CD4-positive, alpha-beta T cell (primary cell): ENCODE data around the gene FIGLA. TPM values are rescaled to one million over a fixed set of nuclear protein-coding genes. Genes with fewer than 3 reads are reported as not detected.
A peak's percentile ranks its signal among the peaks of the same experiment; 100 is the strongest.

ENCODE experiments used
- ATAC-seq: fragments of 200-7000 bp; cut with Tn5 transposase; one replicate; pipeline ENCODE4 v1.10.0; 2022; ENCODE audit warnings: mild to moderate bottlenecking; ENCODE audit not compliant: poor library complexity
- CTCF ChIA-PET: fragments of 350-600 bp; sonication (Branson Sonifier 250); formaldehyde crosslinking; loops from one replicate; lab custom pipeline; 2021; ENCODE audit warnings: antibody characterized with exemption, inconsistent platforms; lab: Charles Lee
- POLR2A ChIA-PET: fragments of 350-600 bp; sonication (Branson Sonifier 250); formaldehyde crosslinking; loops from one replicate; lab custom pipeline; 2021; ENCODE audit warnings: antibody characterized with exemption, inconsistent platforms; lab: Charles Lee
- DNase-seq, 14 experiments: peaks; one replicate each; pipeline ENCODE4 v3.0.0-alpha.2; 2013 to 2020; ENCODE audit warnings: mixed read lengths in 2 of 14
- H3K27ac ChIP-seq, 2 donors: one replicate each; pipeline versions ENCODE4 v1.5.1 to v1.7.0; 2013; ENCODE audit warnings: low read length in 2 of 2, low read depth in 1 of 2, mild to moderate bottlenecking in 1 of 2
- H3K27me3 ChIP-seq, 2 experiments: 1 replicate in 1 of 2; 2 replicates in 1 of 2; pipeline versions ENCODE4 v1.6.1 to v1.7.0; 2013; ENCODE audit warnings: low read length in 2 of 2, control low read depth in 1 of 2, mild to moderate bottlenecking in 1 of 2, moderate library complexity in 1 of 2; ENCODE audit not compliant: insufficient read depth in 2 of 2, control insufficient read depth in 1 of 2
- H3K36me3 ChIP-seq: one replicate; pipeline ENCODE4 v1.6.1; 2013; ENCODE audit warnings: low read length, control low read depth; ENCODE audit not compliant: insufficient read depth
- H3K4me1 ChIP-seq: one replicate; pipeline ENCODE4 v1.6.1; 2013; ENCODE audit warnings: low read length, control low read depth; ENCODE audit not compliant: insufficient read depth
- H3K4me3 ChIP-seq: one replicate; pipeline ENCODE4 v1.5.1; 2013; ENCODE audit warnings: mild to moderate bottlenecking, low read length, moderate library complexity
- H3K9me3 ChIP-seq, 2 experiments: 1 replicate in 1 of 2; 2 replicates in 1 of 2; pipeline versions ENCODE4 v1.6.1 to v1.7.0; 2013; ENCODE audit warnings: low read length in 2 of 2, mild to moderate bottlenecking in 2 of 2, control low read depth in 1 of 2, moderate library complexity in 1 of 2; ENCODE audit not compliant: control insufficient read depth in 1 of 2, insufficient read depth in 1 of 2
- H3K27ac Mint-ChIP-seq: one replicate; pipeline ENCODE4 v1.8.0; 2020; ENCODE audit warnings: mixed read lengths
- H3K27me3 Mint-ChIP-seq: one replicate; pipeline ENCODE4 v1.8.0; 2021; ENCODE audit warnings: mixed read lengths
- H3K36me3 Mint-ChIP-seq: one replicate; pipeline ENCODE4 v1.8.0; 2021; ENCODE audit warnings: low read depth, mixed read lengths
- H3K4me1 Mint-ChIP-seq: one replicate; pipeline ENCODE4 v1.8.0; 2021; ENCODE audit warnings: low read depth, mixed read lengths
- H3K4me3 Mint-ChIP-seq: one replicate; pipeline ENCODE4 v1.8.0; 2020; ENCODE audit warnings: mild to moderate bottlenecking, mixed read lengths
- H3K9me3 Mint-ChIP-seq: one replicate; pipeline ENCODE4 v1.8.0; 2020; ENCODE audit warnings: mixed read lengths
- intact Hi-C, 2 experiments: fragments of 100-400 bp; cut with DNase I in 1 of 2; cut with micrococcal nuclease in 1 of 2; formaldehyde crosslinking; loops; one replicate each; pipeline versions ENCODE4 v1.15.1 to v1.9.0; 2023 to 2025; cut with DNase I, micrococcal nuclease
- total RNA-seq, 174 experiments: library from RNA in 2 of 174; stranded (reverse) in 2 of 174; gene quantifications; one replicate each; pipeline ENCODE4 v1.2.3 and lab custom pipeline; 2021 to 2026
- TF ChIP-seq, protein P1 (sequence below): fragments of 200-600 bp; IDR thresholded peaks from one replicate; pipeline ENCODE4 v1.8.0; 2022; ENCODE audit warnings: antibody characterized with exemption, mild to moderate bottlenecking

FIGLA gene
- total RNA-seq, 2 experiments from 2014 or later: not detected

DNA sequence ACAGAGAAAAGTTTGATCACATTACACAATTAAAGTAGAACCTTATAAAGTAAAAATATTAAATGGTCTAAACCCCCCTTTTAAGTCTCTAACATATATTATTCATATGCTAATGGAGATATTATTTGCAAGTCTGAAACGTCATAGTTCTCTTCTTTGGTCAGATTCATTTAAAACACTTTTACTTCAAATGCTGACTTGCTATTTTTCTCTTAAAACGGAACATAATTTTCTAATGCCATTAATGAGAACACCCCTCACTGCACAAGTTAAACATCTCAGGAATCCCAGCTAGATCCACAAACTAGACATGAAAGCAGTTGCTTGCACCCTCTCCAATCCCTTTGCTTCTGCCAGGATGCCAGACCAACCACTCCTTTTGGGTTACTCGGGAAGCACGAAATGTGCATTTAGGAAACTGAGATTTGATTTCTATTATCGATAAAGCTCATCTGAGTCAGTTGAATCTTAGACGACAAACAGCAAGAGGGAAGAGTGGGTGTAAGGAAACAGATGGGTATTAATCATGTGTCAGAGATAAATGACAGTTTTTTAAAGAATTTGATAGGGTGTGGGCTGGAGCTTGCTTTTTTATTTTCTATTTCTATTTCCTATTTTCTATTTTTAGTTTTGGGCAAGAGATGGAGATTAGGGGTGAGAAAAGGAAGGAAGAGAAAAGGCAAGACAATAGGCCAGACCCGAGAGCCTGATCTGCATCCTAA is 23.9 kb downstream of the FIGLA start:
- Mint-ChIP-seq H3K9me3 (no peaks in the 10 kb centered on the region), H3K36me3 (no peaks in the 10 kb centered on the region), H3K4me1 (peaks cover 16% of the 10 kb centered on the region), H3K4me3 (peak overlapping the region; percentile 88), H3K27me3 (peaks cover 49% of the 10 kb centered on the region), H3K27ac (peak overlapping the region; percentile 7)
- intact Hi-C loops: loop anchor here in 1 of 2 experiments (5.0 kb wide), 1 partner anchor 109 kb away; no protein-coding TSS in a partner anchor
- Histone ChIP-seq H3K9me3 (no peaks in the 10 kb centered on the region), H3K36me3 (no peaks in the 10 kb centered on the region), H3K27ac (no peak overlapping the region), H3K27me3 (peaks cover 11 to 31% of the 10 kb centered on the region in 2 experiments), H3K4me1 (peaks cover 14% of the 10 kb centered on the region), H3K4me3 (peak overlapping the region; percentile 62)
- TF ChIP-seq, protein P1, sequence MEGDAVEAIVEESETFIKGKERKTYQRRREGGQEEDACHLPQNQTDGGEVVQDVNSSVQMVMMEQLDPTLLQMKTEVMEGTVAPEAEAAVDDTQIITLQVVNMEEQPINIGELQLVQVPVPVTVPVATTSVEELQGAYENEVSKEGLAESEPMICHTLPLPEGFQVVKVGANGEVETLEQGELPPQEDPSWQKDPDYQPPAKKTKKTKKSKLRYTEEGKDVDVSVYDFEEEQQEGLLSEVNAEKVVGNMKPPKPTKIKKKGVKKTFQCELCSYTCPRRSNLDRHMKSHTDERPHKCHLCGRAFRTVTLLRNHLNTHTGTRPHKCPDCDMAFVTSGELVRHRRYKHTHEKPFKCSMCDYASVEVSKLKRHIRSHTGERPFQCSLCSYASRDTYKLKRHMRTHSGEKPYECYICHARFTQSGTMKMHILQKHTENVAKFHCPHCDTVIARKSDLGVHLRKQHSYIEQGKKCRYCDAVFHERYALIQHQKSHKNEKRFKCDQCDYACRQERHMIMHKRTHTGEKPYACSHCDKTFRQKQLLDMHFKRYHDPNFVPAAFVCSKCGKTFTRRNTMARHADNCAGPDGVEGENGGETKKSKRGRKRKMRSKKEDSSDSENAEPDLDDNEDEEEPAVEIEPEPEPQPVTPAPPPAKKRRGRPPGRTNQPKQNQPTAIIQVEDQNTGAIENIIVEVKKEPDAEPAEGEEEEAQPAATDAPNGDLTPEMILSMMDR: no peak
- ChIA-PET POLR2A (no interaction called here), CTCF (no interaction called here)
- DNase-seq: no peak
- ATAC-seq: no peak

DNA sequence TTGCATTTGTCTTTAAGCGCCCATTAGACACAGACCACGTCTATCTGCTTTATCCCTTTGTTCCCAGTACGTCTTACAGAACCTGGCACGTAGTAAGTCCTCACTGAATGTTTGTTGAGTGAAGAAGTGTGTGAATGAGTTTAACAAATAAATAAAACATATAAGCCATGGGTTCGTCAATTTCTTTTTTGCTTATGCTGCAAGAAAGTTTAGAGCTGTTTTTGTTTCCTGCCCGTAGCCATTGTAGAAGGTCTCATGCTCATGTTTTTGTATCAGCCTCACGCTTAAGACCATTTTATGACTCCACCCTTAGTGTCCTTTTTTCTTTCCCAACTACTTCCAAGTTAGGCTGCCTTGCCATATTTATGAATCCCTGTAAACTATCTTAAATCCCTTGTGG is 24.9 kb downstream of the FIGLA start:
- H3K27me3 Mint-ChIP-seq: peaks cover 39% of the 10 kb centered on the region
- CTCF ChIA-PET: no interaction called here

DNA sequence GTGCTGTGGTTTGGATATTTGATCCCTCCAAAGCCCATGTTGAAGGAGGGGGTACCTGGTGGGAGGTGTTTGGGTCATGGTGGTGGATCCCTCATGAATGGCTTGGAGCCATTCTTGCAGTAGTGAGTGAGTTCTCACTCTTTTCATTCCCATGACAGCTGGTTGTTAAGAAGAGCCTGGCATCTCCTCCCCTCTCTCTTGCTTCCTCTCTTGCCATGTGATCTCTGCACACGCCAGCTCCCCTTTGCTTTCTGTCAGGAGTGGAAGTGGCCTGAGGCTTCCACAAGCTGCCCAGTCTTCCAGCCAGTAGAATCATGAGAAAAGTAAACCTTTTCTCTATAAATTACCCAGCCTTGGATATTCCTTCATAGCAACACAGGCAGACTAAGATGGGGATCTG is 31.0 kb downstream of the FIGLA start:
- no peak for ATAC-seq
- no peaks in the 10 kb centered on the region for H3K36me3 Mint-ChIP-seq
- H3K9me3 Mint-ChIP-seq: no peaks in the 10 kb centered on the region
- H3K4me3 ChIP-seq: no peak overlapping the region
- no peak overlapping the region for H3K27ac Mint-ChIP-seq
- peaks cover 13% of the 10 kb centered on the region for H3K27me3 Mint-ChIP-seq
- TF ChIP-seq, protein P1: no peak
- intact Hi-C loops: no loop called here
- DNase-seq: no peak
- H3K27me3 ChIP-seq: peaks cover 2 to 4% of the 10 kb centered on the region in 2 experiments
- no peak overlapping the region for H3K27ac ChIP-seq
- no peaks in the 10 kb centered on the region for H3K36me3 ChIP-seq
- POLR2A ChIA-PET: interaction anchor here (0.8 kb wide), 1 partner anchor 8 kb away, joined by 3 read pairs; the partner anchor contains the start of gene ADD2
- no peaks in the 10 kb centered on the region for H3K4me1 Mint-ChIP-seq
- H3K9me3 ChIP-seq: no peaks in the 10 kb centered on the region
- H3K4me1 ChIP-seq: no peaks in the 10 kb centered on the region
- H3K4me3 Mint-ChIP-seq: no peak overlapping the region
- CTCF ChIA-PET: interaction anchor here (0.9 to 1.2 kb wide), 2 partner anchors 8 to 11 kb away, joined by 3 to 4 read pairs; partner anchors contain the start of gene ADD2

More for the DNA sequence above, 24.9 kb downstream of the FIGLA start:
- Mint-ChIP-seq H3K4me1 (peaks cover 16% of the 10 kb centered on the region), H3K27ac (no peak overlapping the region), H3K4me3 (no peak overlapping the region), H3K36me3 (no peaks in the 10 kb centered on the region), H3K9me3 (no peaks in the 10 kb centered on the region)
- DNase-seq: no peak
- Histone ChIP-seq H3K4me3 (no peak overlapping the region), H3K36me3 (no peaks in the 10 kb centered on the region), H3K27ac (no peak overlapping the region), H3K4me1 (peaks cover 14% of the 10 kb centered on the region), H3K27me3 (peaks cover 11 to 31% of the 10 kb centered on the region in 2 experiments), H3K9me3 (no peaks in the 10 kb centered on the region)
- ATAC-seq: no peak
- TF ChIP-seq, protein P1: no peak
- intact Hi-C loops: loop anchor here in 1 of 2 experiments (5.0 kb wide), 1 partner anchor 108 kb away; no protein-coding TSS in a partner anchor
- POLR2A ChIA-PET: no interaction called here
